Esophagus squamous epithelium (tissue), 5 donors: Measurements from ENCODE around the gene PIP4P1. TPM values are rescaled to one million over a fixed set of nuclear protein-coding genes. Genes with fewer than 3 reads are reported as not detected.

Experiments
- DNase-seq: peaks from one replicate; lab custom pipeline; 2025; lab: John Stamatoyannopoulos, UW
- H3K27ac ChIP-seq, 4 donors: fragments of 200-600 bp; sonication (generic); one replicate each; pipeline ENCODE4 v1.5.1; 2016 to 2019; ENCODE audit warnings: mild to moderate bottlenecking in 1 of 4
- H3K27me3 ChIP-seq, 4 donors: fragments of 200-600 bp; sonication (generic); 1 replicate in 3 of 4; 2 replicates in 1 of 4; pipeline versions ENCODE4 v1.5.1 to v1.6.0; 2017 to 2021; ENCODE audit warnings: antibody characterized with exemption in 1 of 4
- H3K36me3 ChIP-seq, 3 donors: fragments of 200-600 bp; sonication (generic); one replicate each; pipeline ENCODE4 v1.5.1; 2016 to 2019
- H3K4me1 ChIP-seq, 3 donors: fragments of 200-600 bp; sonication (generic); one replicate each; pipeline ENCODE4 v1.5.1; 2017 to 2019
- H3K4me3 ChIP-seq, 4 donors: fragments of 200-600 bp; sonication (generic); 1 replicate in 3 of 4; 2 replicates in 1 of 4; pipeline ENCODE4 v1.5.1; 2016 to 2019; ENCODE audit warnings: mild to moderate bottlenecking in 2 of 4, moderate library complexity in 1 of 4
- H3K9me3 ChIP-seq, 3 donors: fragments of 200-600 bp; sonication (generic); one replicate each; pipeline ENCODE4 v1.5.1; 2016 to 2019
- CTCF ChIP-seq, 6 experiments: fragments of 450-650 bp in 4 of 6; fragments of 200-600 bp in 2 of 6; sonication (generic) in 2 of 6; IDR thresholded peaks; one replicate each; pipeline ENCODE4 v1.5.1; 2016 to 2019; ENCODE audit warnings: antibody characterized with exemption in 6 of 6, mild to moderate bottlenecking in 4 of 6, moderate library complexity in 4 of 6
- POLR2A ChIP-seq, 4 donors: fragments of 450-650 bp; IDR thresholded peaks; one replicate each; pipeline ENCODE4 v1.6.1; 2017; ENCODE audit warnings: antibody characterized with exemption in 4 of 4, mild to moderate bottlenecking in 4 of 4, moderate library complexity in 3 of 4
- WGBS, 2 donors: methylation state at CpG; one replicate each; pipeline ENCODE4 v1.1.5; 2018; 5-methylcytosine and 5-hydroxymethylcytosine counted together
- intact Hi-C: fragments of 100-400 bp; cut with DNase I; formaldehyde crosslinking; loops from one replicate; pipeline ENCODE4 v1.15.0; 2022
- total RNA-seq, 4 donors: library from RNA; depleted of rRNA; stranded (reverse); fragments of >200 nt; gene quantifications; one replicate each; pipeline ENCODE4 v1.1.0, GENCODE V29; 2016
- donor health status: DM: yes; HTN: yes; CAD: no.

The PIP4P1 gene
- total RNA-seq, 4 donors from 2014 or later: 15.8 to 25.7 (median 19.1) TPM

- no peak for DNase-seq
These were observed 40.1 kb upstream of the PIP4P1 start for GRCh38 chr14:20501346-20501745.

GRCh38 chr14:20499881-20500280, 38.6 kb upstream of the PIP4P1 start:
- intact Hi-C loops: no loop called here
- no peaks in the 10 kb centered on the region for H3K27me3 ChIP-seq
- H3K27ac ChIP-seq: no peak overlapping the region
- DNase-seq: no peak
- no peaks in the 10 kb centered on the region for H3K36me3 ChIP-seq
- H3K9me3 ChIP-seq: no peaks in the 10 kb centered on the region
- H3K4me1 ChIP-seq: peaks cover 0 to 20% (median 8%) of the 10 kb centered on the region in 3 donors
- no peak for TF ChIP-seq POLR2A (IDR thresholded peaks at IDR 0.05)
- H3K4me3 ChIP-seq: no peak overlapping the region
- 88 to 93% methylated on average over 4 to 5 of the region's 5 CpGs for WGBS, 2 donors

More at GRCh38 chr14:20501346-20501745, 40.1 kb upstream of the PIP4P1 start:
- Histone ChIP-seq H3K4me1 (peaks cover 0 to 11% (median 0%) of the 10 kb centered on the region in 3 donors), H3K4me3 (no peak overlapping the region), H3K36me3 (no peaks in the 10 kb centered on the region), H3K27ac (no peak overlapping the region), H3K27me3 (no peaks in the 10 kb centered on the region), H3K9me3 (no peaks in the 10 kb centered on the region)
- TF ChIP-seq CTCF (IDR thresholded peaks at IDR 0.05) (no peak), POLR2A (IDR thresholded peaks at IDR 0.05) (no peak)
- WGBS, 2 donors: 90 to 100% methylated on average over 2 of the region's 2 CpGs
- intact Hi-C loops: no loop called here

- no peak for TF ChIP-seq CTCF (IDR thresholded peaks at IDR 0.05)
- TF ChIP-seq POLR2A (IDR thresholded peaks at IDR 0.05): no peak
- WGBS, 2 donors: 69 to 70% methylated on average over 4 of the region's 4 CpGs
- Histone ChIP-seq H3K9me3 (no peaks in the 10 kb centered on the region), H3K27ac (no peak overlapping the region), H3K4me1 (peaks cover 0 to 27% (median 9%) of the 10 kb centered on the region in 3 donors), H3K36me3 (no peaks in the 10 kb centered on the region), H3K4me3 (no peak overlapping the region), H3K27me3 (no peaks in the 10 kb centered on the region)
- DNase-seq: no peak
- intact Hi-C loops: no loop called here
These were observed 37.9 kb upstream of the PIP4P1 start for GRCh38 chr14:20499108-20499507.

GRCh38 chr14:20498622-20499021, 37.4 kb upstream of the PIP4P1 start:
- TF ChIP-seq POLR2A (IDR thresholded peaks at IDR 0.05) (no peak), CTCF (IDR thresholded peaks at IDR 0.05) (no peak)

GRCh38 chr14:20494935-20495766, 33.9 kb upstream of the PIP4P1 start:
- no peak for DNase-seq
- Histone ChIP-seq H3K27ac (peak overlapping the region; percentile 70 to 85 (median 78)), H3K27me3 (no peaks in the 10 kb centered on the region), H3K36me3 (no peaks in the 10 kb centered on the region), H3K4me1 (peaks cover 8 to 67% (median 9%) of the 10 kb centered on the region in 3 donors), H3K4me3 (no peak overlapping the region), H3K9me3 (no peaks in the 10 kb centered on the region)
- intact Hi-C loops: no loop called here
- TF ChIP-seq CTCF (IDR thresholded peaks at IDR 0.05) (no peak), POLR2A (IDR thresholded peaks at IDR 0.05) (no peak)
- 51 to 57% methylated on average over 7 to 8 of the region's 8 CpGs for WGBS, 2 donors

More at GRCh38 chr14:20498622-20499021, 37.4 kb upstream of the PIP4P1 start:
- Histone ChIP-seq H3K9me3 (no peaks in the 10 kb centered on the region), H3K4me3 (no peak overlapping the region), H3K36me3 (no peaks in the 10 kb centered on the region), H3K4me1 (peaks cover 0 to 32% (median 9%) of the 10 kb centered on the region in 3 donors), H3K27me3 (no peaks in the 10 kb centered on the region), H3K27ac (peak overlapping the region in 2 of 4 donors; percentile 5 to 32)
- no peak for DNase-seq
- intact Hi-C loops: no loop called here
- 66 to 68% methylated on average over 2 of the region's 2 CpGs for WGBS, 2 donors
